Stimulated activated naive CD8-positive, alpha-beta T cell treated with anti-CD3 and anti-CD28 coated beads, Interleukin-15, amount 100 ng/mL, for 72 hours (primary cell): ENCODE data around the gene PDE6B.

Experiments
- ATAC-seq: fragments of 150-1000 bp; cut with Tn5 transposase; 2 replicates; pipeline ENCODE4 v1.10.0; 2021; ENCODE audit warnings: mild to moderate bottlenecking, moderate library complexity
- DNase-seq, 2 donors: peaks; one replicate each; pipeline ENCODE4 v3.0.0; 2021 to 2022
- H3K27ac Mint-ChIP-seq, 2 donors: one replicate each; pipeline ENCODE4 v1.8.0; 2022; ENCODE audit warnings: mild to moderate bottlenecking in 2 of 2, mixed read lengths in 2 of 2, moderate library complexity in 2 of 2
- H3K27me3 Mint-ChIP-seq: one replicate; pipeline ENCODE4 v1.8.0; 2022; ENCODE audit warnings: mixed read lengths
- H3K4me1 Mint-ChIP-seq: one replicate; pipeline ENCODE4 v1.8.0; 2022; ENCODE audit warnings: mild to moderate bottlenecking, mixed read lengths
- H3K4me3 Mint-ChIP-seq, 2 donors: one replicate each; pipeline ENCODE4 v1.8.0; 2022; ENCODE audit warnings: mild to moderate bottlenecking in 2 of 2, mixed read lengths in 2 of 2, moderate library complexity in 1 of 2
- H3K9me3 Mint-ChIP-seq, 2 donors: one replicate each; pipeline ENCODE4 v1.8.0; 2022; ENCODE audit warnings: mixed read lengths in 2 of 2

PDE6B gene

GRCh38 chr4:712916-713632 lies 87.7 kb downstream of the PDE6B start:
- DNase-seq = no peak
- H3K27me3 Mint-ChIP-seq = no peaks in the 10 kb centered on the region
- H3K4me1 Mint-ChIP-seq = peaks cover 34% of the 10 kb centered on the region
- H3K27ac Mint-ChIP-seq = no peak overlapping the region
- H3K9me3 Mint-ChIP-seq = no peaks in the 10 kb centered on the region
- ATAC-seq = no peak
- no peak overlapping the region for H3K4me3 Mint-ChIP-seq

- ATAC-seq (no peak), DNase-seq (no peak)
- H3K9me3 Mint-ChIP-seq = no peaks in the 10 kb centered on the region
- no peak overlapping the region for H3K27ac Mint-ChIP-seq
- H3K27me3 Mint-ChIP-seq = no peaks in the 10 kb centered on the region
- peaks cover 28% of the 10 kb centered on the region for H3K4me1 Mint-ChIP-seq
- no peak overlapping the region for H3K4me3 Mint-ChIP-seq
Measured at GRCh38 chr4:714087-714486, 88.7 kb downstream of the PDE6B start.

GRCh38 chr4:717601-718320 lies 92.4 kb downstream of the PDE6B start:
- peak; percentile 29 for ATAC-seq
- peak overlapping the region in 1 of 2 donors; percentile 71 for H3K27ac Mint-ChIP-seq
- no peak for DNase-seq
- H3K27me3 Mint-ChIP-seq = no peaks in the 10 kb centered on the region
- H3K9me3 Mint-ChIP-seq = peaks cover 0 to 6% of the 10 kb centered on the region in 2 donors
- no peak overlapping the region for H3K4me3 Mint-ChIP-seq
- H3K4me1 Mint-ChIP-seq = peaks cover 34% of the 10 kb centered on the region

GRCh38 chr4:718460-718859 lies 93.1 kb downstream of the PDE6B start:
- no peak for DNase-seq
- Mint-ChIP-seq H3K9me3 (peaks cover 0 to 6% of the 10 kb centered on the region in 2 donors), H3K27ac (peak overlapping the region in 1 of 2 donors; percentile 34), H3K4me3 (no peak overlapping the region), H3K27me3 (no peaks in the 10 kb centered on the region), H3K4me1 (peaks cover 37% of the 10 kb centered on the region)
- no peak for ATAC-seq
